GM21515 (cell line): ENCODE data around the gene TRPM2.

ENCODE experiments used
- ATAC-seq: cut with Tn5 transposase; IDR thresholded peaks from one replicate; pipeline ENCODE4 v1.9.1; 2021; ENCODE audit not compliant: unreplicated experiment

TRPM2 gene

DNA sequence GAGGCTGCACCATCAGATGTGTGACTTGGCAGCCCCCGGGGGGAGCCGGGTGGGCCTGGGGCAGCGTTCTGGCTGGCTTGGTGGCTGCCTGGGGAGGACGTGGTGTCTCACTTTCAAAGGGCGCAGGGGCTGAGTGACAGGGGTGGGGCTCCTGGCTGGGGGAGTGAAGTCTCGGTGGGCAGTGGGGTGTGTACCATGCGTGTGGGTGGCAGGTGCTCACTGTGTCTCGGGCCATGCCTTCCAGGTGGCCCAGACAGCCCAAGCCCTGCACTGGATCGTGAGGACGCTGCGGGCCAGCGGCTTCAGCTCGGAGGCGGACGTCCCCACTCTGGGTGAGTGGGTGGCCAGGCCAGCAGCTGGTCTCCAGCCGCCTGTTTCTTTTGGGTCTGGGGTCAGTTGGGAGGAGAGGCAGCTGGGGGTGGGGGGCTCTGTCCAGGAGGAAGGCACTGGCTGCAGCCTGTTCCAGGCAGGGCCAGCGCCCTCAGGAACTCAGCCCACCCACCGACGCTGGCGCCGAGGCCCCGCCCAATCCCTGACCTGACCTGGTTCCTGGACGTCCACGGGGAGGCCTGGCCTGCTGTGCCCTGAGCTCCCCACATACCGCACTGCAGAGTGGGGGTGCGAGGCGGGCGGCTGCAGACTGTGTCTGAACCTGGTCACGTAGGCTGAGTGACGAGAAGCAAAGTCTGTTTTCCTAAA, 71.3 kb downstream of the TRPM2 start:
- ATAC-seq = no peak

DNA sequence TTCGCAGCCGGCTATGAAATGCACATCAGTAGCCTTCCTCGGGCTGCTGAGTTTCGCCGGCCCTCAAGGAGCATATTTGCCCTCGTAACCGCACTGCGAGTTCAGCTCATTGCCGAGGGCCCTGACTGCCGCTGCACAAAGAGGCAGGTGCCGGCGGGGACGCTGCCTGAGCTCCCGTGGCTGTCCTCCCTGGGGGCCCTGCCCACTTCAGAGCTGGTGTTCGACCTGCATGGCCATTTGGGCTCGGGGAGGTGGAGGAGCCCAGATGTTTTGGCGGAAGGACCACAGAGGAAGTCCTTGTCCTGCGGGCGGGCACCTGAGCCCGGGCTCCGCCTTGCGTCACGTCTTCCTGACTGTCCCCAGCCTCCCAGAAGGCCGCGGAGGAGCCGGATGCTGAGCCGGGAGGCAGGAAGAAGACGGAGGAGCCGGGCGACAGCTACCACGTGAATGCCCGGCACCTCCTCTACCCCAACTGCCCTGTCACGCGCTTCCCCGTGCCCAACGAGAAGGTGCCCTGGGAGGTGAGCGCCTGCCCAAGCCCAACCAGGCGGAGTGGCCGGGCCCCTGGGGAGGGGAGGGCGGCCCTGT, 72.0 kb downstream of the TRPM2 start:
- ATAC-seq = no peak

DNA sequence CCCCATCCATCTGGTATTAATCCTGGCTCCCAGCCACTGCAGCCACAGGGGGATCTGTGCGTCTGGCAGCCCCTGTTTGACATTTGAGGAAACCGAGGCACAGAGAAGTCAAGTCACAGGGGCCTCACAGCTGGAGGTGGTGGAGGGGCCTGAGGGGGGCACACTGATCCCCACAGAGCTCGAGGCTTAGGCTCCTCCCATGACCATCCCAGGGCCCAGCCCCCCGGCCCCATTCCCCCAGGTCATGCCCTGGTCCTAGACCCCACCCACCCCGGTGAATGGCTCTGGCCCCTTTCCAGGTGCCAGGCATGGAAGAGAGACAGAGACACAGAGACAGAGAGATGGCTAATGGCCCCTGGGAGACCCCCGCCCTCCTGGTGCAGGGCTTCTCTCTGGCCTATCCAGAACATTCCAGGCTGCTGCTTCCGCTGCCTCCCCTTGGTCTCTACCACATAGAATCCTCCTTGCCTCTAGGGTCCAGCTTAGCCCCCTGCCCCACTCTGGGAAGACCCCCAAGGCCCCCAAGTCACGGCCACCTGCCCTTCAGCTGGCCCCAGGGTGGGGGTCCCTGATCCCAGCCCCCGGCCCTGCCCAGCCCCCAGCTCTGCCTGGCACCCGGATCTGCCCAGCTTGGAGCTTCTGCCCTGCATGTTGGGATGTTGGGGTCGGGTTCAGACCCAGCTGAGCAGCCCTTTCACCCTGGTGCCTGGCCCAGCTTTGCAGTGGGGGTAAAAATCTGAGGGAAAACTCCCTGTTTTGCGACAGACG, 72.7 kb downstream of the TRPM2 start:
- ATAC-seq = no peak

DNA sequence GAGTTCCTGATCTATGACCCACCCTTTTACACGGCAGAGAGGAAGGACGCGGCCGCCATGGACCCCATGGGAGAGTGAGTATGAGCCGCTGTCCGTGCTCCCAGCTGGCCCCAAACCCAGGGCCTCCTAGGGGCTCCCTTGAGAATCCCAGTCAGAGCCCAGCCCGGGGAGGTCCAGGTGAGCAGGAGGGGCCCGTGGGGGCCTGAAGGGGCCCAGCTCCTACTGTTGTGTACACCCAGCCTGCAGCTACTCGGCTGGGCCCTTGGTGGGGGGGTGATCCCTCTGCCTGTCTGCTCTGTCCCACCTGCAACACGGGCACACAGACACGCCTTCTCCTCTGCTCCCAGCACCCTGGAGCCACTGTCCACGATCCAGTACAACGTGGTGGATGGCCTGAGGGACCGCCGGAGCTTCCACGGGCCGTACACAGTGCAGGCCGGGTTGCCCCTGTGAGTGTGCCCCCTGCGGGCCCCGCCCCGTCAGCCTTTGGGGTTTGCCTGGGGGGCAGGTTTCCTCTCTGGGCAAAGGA, 73.3 kb downstream of the TRPM2 start:
- ATAC-seq = no peak

DNA sequence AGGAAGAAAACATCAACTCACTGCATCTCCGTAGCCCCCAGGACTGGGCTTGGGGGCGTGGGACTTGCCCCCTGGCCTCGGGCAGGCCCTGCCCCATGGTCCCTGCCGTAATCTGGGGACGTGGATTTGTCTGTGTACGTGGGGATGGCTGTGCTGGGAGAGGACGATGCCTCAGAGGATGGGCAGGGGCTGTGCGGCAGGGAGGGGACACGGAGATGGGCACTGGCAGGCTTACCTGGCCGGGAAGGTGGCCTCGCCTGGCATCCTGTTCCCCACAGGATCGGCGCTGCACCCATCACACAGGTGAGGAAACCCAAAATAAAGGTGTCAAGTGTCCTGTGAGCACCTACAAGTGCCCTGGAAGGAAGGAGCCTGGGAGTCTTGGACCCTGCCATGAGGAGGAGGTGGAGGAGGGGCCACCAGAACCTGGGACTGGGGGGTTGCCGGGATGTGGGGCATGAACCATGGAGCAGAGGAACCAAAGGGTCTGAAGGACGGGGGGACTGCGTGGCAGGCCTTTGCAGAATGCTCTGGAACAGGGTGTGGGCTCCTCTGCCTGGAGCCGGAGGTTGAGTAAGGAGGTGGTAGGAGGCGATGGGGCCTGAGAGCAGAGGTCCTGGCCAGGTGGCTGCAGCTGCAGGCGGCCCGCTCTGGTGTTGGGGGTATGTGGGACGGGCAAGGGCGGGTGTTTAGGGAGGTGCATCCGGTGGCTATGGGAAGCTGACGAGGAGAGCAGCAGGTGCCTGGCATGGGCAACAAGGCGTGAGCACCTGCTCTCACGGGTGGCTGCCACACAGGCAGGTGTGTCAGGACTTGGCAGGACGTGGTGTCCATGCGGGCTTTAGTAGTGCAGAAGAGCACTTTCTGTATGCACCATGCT, 74.1 kb downstream of the TRPM2 start:
- no peak for ATAC-seq

DNA sequence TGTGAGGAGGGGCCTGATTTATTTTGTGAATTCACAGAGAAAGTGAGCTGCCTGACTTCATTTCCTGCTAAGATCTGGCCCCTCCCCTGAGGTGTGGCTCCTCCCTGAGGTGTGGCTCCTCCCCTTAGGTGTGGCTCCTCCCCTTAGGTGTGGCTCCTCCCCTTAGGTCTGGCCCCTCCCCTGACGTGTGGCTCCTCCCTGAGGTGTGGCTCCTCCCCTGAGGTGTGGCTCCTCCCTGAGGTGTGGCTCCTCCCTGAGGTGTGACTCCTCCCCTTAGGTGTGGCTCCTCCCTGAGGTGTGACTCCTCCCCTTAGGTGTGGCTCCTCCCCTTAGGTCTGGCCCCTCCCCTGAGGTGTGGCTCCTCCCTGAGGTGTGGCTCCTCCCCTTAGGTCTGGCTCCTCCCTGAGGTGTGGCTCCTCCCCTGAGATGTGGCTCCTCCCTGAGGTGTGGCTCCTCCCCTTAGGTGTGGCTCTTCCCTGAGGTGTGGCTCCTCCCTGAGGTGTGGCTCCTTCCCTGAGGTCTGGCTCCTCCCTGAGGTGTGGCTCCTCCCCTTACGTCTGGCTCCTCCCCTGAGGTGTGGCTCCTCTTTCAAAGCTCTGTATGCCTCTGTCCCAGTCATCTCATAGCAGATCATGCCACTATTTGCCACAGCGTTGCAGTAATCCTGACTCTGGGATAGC, 75.0 kb downstream of the TRPM2 start:
- no peak for ATAC-seq

GRCh38 chr21:44429894-44430293, 76.5 kb downstream of the TRPM2 start:
- no peak for ATAC-seq

DNA sequence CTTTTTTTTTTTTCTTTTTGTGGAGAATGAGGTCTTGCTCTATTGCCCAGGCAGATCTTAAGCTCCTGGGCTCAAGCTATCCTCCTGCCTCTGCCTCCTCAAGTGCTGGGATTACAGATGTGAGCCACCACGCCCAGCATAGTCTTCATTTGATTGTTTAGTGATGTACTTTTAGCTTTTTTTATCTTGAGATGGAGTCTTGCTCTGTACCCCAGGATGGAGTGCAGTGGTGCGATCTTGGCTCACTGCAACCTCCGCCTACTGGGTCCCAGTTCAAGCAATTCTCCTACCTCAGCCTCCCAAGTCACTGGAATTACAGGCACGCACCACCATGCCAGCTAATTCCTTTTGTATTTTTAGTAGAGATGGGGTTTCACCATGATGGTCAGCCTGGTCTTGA, 77.9 kb downstream of the TRPM2 start:
- no peak for ATAC-seq

DNA sequence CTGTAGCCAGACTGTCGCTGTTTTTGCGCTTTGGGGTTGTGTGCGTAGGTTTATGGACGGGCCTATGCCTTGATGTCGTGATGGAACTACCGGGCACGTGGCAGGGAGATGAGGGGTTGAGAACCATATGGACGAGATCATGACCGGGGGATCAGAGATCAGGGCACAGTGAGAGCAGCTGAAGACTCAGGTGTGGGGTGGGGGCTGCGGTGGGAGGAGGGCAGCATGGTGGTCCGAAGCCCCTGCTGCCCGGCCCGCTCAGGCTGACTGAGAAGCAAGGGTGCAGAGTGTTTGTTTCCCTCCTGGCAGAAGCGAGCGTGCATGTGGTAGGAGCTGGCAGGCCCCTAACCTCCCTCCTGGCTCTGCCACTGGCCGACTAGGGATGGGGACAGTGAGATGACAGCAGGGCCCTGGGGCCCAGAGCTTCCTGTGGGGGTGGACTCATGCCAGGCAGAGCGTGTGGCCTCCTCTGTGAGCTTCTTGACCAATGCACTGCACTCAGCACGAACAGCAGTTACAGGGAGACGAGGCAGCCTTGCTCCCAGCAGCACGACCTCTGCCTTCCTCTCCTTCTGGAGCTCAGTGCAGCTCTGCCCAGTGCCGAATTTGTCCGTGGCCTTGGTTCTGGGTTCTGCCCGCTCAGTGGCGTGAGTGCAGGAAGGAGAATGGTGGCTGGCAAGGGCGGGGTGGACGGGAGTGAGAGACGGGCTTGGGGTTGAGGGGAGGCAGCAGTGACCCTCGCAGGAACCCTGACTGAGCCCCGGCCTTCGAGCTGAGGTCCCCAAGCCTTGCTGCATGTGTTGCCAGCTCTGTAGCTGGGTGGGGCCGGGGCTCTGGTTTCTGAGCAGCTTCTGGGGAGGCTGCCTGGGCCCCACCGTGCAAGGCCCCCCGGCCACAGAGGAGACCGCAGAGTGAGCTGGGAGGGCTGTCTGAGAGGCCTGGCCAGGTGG, 79.7 kb downstream of the TRPM2 start:
- ATAC-seq = no peak

DNA sequence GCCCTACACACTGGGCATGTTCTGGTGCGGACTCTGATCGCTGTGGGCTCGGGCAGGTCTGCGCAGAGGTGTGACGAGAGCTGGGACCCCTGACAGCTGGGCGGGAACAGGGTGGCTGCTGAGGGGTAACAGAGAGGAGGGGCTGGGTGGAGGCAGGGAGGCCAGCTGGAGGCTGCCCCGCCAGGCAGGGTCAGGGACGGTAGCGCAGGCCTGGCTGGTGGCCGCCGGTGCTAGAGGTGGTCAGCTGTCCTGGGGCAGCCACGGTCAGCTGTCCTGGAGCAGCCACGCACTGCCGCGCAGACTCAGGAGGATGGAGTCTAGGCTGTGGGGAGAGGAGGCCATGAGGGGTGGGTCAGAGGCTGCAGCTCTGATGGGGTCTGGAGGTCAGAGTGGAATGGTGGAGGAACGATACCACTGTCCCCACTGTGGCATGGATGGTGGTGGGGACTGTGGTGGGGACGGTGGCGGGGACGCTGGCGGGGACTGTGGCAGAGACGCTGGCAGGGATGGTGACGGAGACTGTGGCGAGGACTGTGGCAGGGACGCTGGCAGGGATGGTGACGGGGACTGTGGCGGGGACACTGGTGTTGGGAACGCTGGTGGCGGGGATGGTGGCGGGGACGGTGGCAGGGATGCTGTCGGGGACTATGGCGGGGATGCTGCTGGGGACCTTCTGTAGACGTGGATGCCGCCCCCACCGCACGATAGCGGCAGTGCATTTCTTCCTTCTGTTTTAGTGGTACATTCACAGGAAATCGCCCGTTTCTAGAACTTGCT, 80.6 kb downstream of the TRPM2 start:
- ATAC-seq = no peak

GRCh38 chr21:44434568-44434925, 81.1 kb downstream of the TRPM2 start:
- ATAC-seq = no peak

- no peak for ATAC-seq
Observed at GRCh38 chr21:44434936-44435635, 81.7 kb downstream of the TRPM2 start.

GRCh38 chr21:44436111-44436611, 82.7 kb downstream of the TRPM2 start:
- ATAC-seq = no peak

- ATAC-seq = no peak
Observed at GRCh38 chr21:44436958-44437357, 83.5 kb downstream of the TRPM2 start.

GRCh38 chr21:44437371-44437695, 83.9 kb downstream of the TRPM2 start:
- ATAC-seq = no peak

DNA sequence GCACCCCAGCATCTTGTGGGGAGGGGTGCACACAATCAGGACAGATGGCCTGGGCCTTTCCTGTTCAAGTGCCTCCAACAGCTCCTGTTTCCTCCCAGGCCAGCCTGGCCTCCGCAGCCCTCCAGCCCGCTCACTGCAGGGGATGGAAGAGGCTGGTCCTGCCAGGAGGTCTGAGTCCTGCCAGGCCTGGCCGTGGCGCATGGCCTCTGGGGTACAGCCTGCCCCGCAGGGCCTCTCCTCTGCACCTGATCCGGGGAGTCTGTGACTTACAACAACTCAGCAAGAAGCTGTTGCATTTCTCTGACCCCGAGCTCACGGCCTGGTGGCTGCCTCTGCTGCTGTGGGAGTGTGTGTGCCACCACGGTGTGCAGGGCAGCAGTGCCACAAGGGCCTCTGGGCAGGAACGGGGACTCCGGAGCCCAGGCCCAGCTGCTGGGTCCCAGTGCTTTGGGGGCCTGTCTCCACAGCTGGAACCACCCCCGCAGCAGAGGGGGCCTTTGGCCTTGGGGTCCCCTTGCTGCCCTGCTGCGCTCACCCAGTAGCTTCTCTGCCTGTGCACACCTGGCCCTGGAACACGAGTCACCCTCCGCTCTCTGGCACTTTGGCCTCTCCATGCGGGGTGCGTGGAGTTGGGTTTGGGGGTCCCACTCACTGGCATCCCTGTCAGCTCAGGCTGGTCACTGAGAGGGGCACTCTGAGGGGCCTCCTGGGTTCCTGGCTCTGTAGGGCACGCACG, 84.4 kb downstream of the TRPM2 start:
- no peak for ATAC-seq

DNA sequence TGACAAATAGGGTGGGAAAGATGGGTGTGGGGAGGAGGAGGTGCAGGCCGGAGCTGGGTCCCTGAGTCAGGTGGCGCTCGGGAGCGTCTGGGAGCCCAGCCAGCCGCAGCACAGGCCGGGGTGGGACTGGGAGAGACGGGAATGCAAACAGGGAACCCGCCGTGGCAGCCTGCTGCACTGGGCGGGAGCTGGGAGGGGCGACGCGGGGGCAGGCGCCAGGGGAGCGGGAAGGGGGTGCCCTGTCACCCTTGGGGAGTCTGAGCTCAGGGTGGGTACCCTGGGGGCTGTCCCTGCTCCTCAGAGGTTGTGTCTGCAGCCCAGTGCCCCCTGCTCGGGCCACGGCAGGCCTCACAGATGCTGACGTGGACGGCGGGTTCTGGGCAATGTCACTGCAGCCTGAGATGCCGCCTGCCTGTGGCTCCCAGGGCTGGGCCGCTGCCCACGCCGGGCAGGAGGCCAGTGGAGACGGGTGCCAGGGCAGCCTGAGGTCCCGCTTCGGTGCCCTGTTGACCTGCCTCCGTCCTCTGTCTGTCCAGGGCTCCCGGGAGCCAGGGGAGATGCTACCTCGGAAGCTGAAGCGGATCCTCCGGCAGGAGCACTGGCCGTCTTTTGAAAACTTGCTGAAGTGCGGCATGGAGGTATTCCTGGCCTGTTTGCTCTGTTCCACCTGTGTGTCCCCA, 85.2 kb downstream of the TRPM2 start:
- no peak for ATAC-seq
